T-helper 22 cell (primary cell): ENCODE data around the gene CNKSR3.
"Not testable (repeated sequence)": the region's sequence is repeated elsewhere in the genome, so short reads cannot be mapped to it uniquely, and the experiment has no call there.

Experiments
- DNase-seq: peaks from one replicate; pipeline ENCODE4 v3.0.0-alpha.2; 2020; ENCODE audit warnings: low read depth

CNKSR3 gene

DNA sequence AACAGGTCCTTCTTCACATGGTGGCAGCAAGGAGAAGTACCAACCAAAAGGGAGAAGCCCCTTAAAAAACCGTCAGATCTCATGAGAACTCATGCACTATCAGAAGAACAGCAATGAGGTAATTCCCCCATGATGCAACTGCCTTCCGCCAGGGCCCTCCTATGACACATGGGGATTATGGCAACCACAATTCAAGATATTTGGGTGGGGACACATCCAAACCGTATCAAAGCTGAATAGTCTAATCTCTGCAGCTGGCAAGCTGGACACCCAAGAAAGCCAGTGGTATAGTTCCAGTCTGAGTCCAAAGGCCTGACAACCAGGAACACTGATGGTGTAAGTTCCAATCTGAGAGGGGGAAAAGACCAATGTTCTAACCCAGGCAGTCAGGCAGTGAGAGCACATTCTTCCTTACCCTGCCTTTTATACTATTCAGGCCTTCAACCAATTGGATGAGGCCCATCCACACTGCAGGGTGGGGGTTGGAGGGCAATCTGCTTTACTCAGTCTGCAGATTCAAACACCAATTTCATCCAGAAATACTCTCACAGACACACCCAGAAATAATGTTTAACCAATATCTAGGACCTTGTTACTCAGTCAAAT is 17.9 kb upstream of the CNKSR3 start:
- DNase-seq: no peak

- no peak for DNase-seq
These were observed 16.5 kb upstream of the CNKSR3 start for GRCh38 chr6:154526996-154527395.

- DNase-seq: no peak
These were observed 12.1 kb upstream of the CNKSR3 start for GRCh38 chr6:154522576-154522975.

DNA sequence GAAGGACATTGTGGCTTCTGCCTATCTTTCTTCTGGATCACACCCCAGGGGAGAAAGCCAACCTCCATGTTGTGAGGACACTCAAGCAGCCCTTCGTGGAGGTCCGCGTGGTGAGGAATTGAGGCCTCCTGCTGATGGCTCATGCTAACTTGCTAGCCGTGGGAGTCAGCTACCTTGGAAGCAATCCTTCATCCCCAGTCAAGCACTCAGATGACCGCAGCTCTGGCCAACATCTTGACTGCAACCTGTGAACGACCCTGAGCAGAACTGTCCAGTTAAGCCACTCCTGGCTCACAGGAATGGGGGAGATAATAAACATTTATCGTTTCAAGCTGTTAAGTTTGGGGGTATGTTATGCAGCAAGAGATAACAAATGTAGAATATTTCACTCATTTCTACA is 10.9 kb upstream of the CNKSR3 start:
- DNase-seq: no peak

GRCh38 chr6:154520280-154520679 is 9.8 kb upstream of the CNKSR3 start:
- DNase-seq: no peak

- no peak for DNase-seq
These were observed 7.9 kb upstream of the CNKSR3 start for GRCh38 chr6:154518396-154518795.

GRCh38 chr6:154516276-154516675 is 5.8 kb upstream of the CNKSR3 start:
- DNase-seq: no peak

DNA sequence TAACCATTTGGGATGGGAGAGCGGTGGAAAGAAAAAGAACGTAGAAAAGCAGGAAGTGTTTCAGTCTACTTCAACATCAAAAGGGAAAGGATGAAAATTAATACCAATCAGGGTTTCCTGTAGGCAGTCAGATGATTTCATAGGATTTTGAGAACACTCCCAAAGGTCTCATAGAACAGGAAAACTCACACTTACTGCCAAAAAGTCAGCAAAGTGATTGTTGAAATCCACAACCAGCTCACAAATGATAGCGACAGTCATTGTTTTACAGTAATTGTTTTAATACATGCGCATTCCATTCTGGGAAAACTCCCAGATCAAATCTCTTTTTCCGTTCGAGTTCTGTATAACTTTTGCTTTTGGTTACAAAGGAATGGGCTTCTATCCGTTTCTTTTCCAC is 5.3 kb upstream of the CNKSR3 start:
- no peak for DNase-seq

- not testable (repeated sequence) for DNase-seq
These were observed 4.6 kb upstream of the CNKSR3 start for GRCh38 chr6:154515076-154515475.

GRCh38 chr6:154514481-154514880 is 4.0 kb upstream of the CNKSR3 start:
- DNase-seq: no peak

DNA sequence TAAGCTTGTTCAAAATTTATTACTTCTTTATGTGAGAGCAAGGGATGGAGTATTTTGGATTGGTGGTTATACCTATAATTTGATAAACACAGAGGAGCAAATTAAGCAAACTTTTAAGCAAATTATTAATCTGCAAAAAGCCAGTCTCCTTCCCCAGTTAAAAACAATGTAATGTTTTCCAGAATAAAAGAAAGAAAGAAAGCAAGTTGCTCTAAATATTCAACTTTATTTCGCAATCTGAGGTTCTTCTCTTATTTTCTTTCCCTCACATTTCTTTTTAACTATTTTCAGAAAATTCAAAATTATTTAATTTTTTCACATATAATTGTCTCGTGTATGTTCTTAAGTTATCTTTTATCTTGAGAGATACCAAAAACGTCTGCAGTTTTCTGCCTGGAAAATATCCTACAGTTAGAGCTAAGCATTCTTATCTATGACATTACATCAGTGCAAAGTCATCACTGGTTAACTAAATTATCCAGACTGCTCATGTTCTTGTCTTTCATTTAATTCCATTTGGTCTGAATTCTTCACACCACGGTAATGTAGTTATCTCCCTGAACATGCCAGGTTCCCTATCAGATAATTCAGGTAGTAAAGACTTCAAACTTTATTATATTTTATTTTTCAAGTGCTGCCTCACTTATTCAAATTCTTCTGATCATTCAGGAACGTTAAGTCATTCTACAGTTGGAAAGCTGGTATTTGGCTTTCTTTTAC is 3.3 kb upstream of the CNKSR3 start:
- DNase-seq: no peak

DNA sequence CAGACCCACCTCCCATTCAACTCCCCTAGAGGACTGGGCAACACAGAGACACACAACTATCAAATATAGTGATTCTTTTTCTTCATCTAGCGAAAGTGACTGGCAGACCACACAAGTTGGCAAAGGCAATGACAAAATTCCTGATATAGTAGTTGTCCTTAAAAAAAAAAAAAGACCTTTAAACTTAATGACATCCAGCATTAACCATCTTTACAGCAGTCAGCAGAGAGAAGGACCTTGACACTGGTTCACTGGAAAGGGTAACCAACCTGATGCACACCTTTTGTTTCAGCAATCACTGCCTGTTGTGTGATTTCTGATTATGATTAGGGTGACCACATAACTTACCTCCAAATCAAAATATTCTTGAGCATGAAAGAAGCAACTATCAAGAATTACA is 1.7 kb upstream of the CNKSR3 start:
- no peak for DNase-seq

- DNase-seq: no peak
These were observed 1.3 kb upstream of the CNKSR3 start for GRCh38 chr6:154511791-154512190.

DNA sequence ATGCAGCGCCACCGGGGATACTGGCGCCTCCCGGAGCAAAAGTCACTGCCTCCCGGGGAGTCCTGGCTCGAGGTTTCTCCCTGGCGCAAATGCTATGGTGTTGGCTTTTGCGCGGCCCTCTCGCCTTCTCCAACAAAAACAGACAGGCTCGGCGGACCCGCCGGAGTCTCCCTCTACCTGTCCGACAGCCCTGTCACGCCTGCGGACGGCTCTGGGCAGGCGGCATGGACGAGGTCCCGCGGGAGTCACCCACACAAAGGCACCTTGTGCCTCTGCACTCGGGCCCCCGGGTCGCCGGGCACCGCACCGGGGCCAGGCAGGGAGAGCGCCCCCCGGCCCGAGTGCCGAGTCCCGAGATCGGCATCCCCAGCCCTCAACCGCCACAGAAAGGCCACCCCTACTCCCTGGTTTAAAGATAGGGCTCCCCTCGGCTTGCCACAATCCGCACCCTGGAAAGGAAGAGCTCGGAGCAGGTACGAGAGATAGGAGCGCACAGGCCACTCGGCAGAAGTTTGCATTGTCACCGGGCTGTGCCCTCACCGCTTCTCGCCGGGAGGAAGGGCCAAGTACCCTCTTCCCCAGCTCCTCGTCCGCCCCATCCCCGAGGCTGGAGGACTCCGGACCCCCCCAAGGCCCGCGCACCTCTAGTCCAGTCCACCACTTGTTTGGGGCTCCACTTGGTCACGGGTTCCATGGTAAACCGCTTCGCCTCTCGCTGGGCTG is 903 bp downstream of the CNKSR3 start:
- no peak for DNase-seq

- DNase-seq: no peak
These were observed 1.7 kb downstream of the CNKSR3 start for GRCh38 chr6:154508573-154509375.

GRCh38 chr6:154506991-154507898 is 3.2 kb downstream of the CNKSR3 start:
- no peak for DNase-seq

DNA sequence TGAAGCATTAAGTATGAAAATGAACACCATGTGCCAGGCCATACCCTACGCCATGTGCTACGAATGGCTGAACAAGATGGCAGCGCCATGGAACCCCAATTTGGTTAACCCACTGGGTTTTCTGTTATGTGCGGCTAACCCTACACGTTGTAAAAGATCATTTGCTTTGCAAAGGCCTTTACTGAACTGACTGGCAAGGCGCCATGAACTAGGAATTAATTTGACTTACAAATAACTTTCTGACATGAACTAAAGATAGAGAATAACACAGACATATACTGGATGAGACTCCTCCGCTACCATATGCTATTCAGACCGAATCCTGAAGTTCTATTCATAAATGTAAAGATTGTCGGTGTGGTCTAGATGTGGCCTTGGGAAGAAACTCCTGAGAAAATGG is 3.9 kb downstream of the CNKSR3 start:
- no peak for DNase-seq

DNA sequence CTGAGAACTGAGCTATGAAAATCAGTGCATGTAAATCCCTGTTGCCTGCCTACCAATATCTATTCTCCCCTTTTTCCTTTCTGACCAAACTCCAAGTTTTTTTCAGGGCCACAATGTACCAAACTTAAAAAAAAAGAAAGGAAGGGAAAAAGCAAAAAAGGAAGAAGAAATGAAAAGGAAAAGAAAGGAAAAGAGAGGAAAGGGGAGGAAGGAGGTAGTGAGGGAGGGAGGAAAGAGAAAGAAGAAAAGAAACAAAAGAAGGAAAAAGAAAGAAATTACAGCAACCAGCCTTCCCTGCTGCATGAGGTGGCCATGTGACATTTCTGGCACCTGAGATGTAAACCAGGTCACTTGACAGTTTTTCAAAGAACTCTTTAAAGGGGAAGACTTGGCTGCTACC is 4.4 kb downstream of the CNKSR3 start:
- DNase-seq: no peak

GRCh38 chr6:154504865-154505449 is 5.5 kb downstream of the CNKSR3 start:
- no peak for DNase-seq

- no peak for DNase-seq
These were observed 6.4 kb downstream of the CNKSR3 start for GRCh38 chr6:154504102-154504501.

GRCh38 chr6:154503658-154504057 is 6.8 kb downstream of the CNKSR3 start:
- no peak for DNase-seq
